HG03342 (cell line): ENCODE results near the gene CREB5.
"Not testable (repeated sequence)": the region's sequence is repeated elsewhere in the genome, so short reads cannot be mapped to it uniquely, and the experiment has no call there.

Experiments
- ATAC-seq: cut with Tn5 transposase; IDR thresholded peaks from one replicate; pipeline ENCODE4 v1.9.1; 2021; ENCODE audit warnings: mild to moderate bottlenecking, moderate library complexity; ENCODE audit not compliant: unreplicated experiment

CREB5 gene

GRCh38 chr7:28411876-28412662, at the start of gene CREB5:
Gene CREB5 (plus strand): TSS chr7:28412518. CDS start chr7:28412915, 397 bp downstream.
- ATAC-seq, result no peak

- no peak for ATAC-seq
These were observed 49.5 kb upstream of the CREB5 start for GRCh38 chr7:28362812-28363211.

GRCh38 chr7:28364082-28364481, 48.2 kb upstream of the CREB5 start:
- no peak for ATAC-seq

- no peak for ATAC-seq
These were observed 42.8 kb upstream of the CREB5 start for GRCh38 chr7:28369523-28369922.

- ATAC-seq, result no peak
These were observed 40.5 kb upstream of the CREB5 start for GRCh38 chr7:28371846-28372245.

- no peak for ATAC-seq
These were observed 38.3 kb upstream of the CREB5 start for GRCh38 chr7:28373990-28374389.

- no peak for ATAC-seq
These were observed 36.6 kb upstream of the CREB5 start for GRCh38 chr7:28375729-28376128.

- ATAC-seq, result no peak
These were observed 35.7 kb upstream of the CREB5 start for GRCh38 chr7:28376634-28377033.

GRCh38 chr7:28378574-28379149, 33.7 kb upstream of the CREB5 start:
- ATAC-seq, result no peak

GRCh38 chr7:28381466-28381865, 30.9 kb upstream of the CREB5 start:
- ATAC-seq, result no peak

- ATAC-seq, result no peak
These were observed 30.2 kb upstream of the CREB5 start for GRCh38 chr7:28382144-28382543.

- no peak for ATAC-seq
These were observed 28.3 kb upstream of the CREB5 start for GRCh38 chr7:28383975-28384374.

- no peak for ATAC-seq
These were observed 22.6 kb upstream of the CREB5 start for GRCh38 chr7:28389504-28390395.

- ATAC-seq, result no peak
These were observed 21.9 kb upstream of the CREB5 start for GRCh38 chr7:28390426-28390825.

GRCh38 chr7:28392289-28392688, 20.0 kb upstream of the CREB5 start:
- no peak for ATAC-seq

GRCh38 chr7:28395404-28395803, 16.9 kb upstream of the CREB5 start:
- no peak for ATAC-seq

GRCh38 chr7:28395831-28396230, 16.5 kb upstream of the CREB5 start:
- no peak for ATAC-seq

GRCh38 chr7:28397141-28397540, 15.2 kb upstream of the CREB5 start:
- ATAC-seq, result no peak

- no peak for ATAC-seq
These were observed 11.4 kb upstream of the CREB5 start for GRCh38 chr7:28400838-28401360.

GRCh38 chr7:28401567-28401966, 10.8 kb upstream of the CREB5 start:
- not testable (repeated sequence) for ATAC-seq

GRCh38 chr7:28405662-28406061, 6.7 kb upstream of the CREB5 start:
- ATAC-seq, result no peak
